Activated B cell treated with CpG ODN at 0.5 μM for 24 hours (primary cell): ENCODE measurements around the gene UBE2I. TPM values are rescaled to one million over a fixed set of nuclear protein-coding genes. Genes with fewer than 3 reads are reported as not detected.

Source experiments
- ATAC-seq: fragments of 200-7000 bp; cut with Tn5 transposase; one replicate; pipeline ENCODE4 v1.10.0; 2021; ENCODE audit warnings: low read depth, mild to moderate bottlenecking, moderate library complexity
- CTCF ChIA-PET: fragments of 350-600 bp; sonication (Branson Sonifier 250); formaldehyde crosslinking; loops from one replicate; lab custom pipeline; 2021; ENCODE audit warnings: antibody characterized with exemption; lab: Charles Lee
- POLR2A ChIA-PET: fragments of 350-600 bp; sonication (Branson Sonifier 250); formaldehyde crosslinking; loops from one replicate; lab custom pipeline; 2021; ENCODE audit warnings: antibody characterized with exemption; lab: Charles Lee
- DNase-seq: peaks from one replicate; pipeline ENCODE4 v3.0.0; 2022
- H3K27ac Mint-ChIP-seq: one replicate; pipeline ENCODE4 v1.8.0; 2020; ENCODE audit warnings: mixed read lengths
- H3K27me3 Mint-ChIP-seq: one replicate; pipeline ENCODE4 v1.8.0; 2021; ENCODE audit warnings: mixed read lengths
- H3K36me3 Mint-ChIP-seq: one replicate; pipeline ENCODE4 v1.8.0; 2021; ENCODE audit warnings: low read depth, mixed read lengths
- H3K4me1 Mint-ChIP-seq: one replicate; pipeline ENCODE4 v1.8.0; 2021; ENCODE audit warnings: mixed read lengths
- H3K4me3 Mint-ChIP-seq: one replicate; pipeline ENCODE4 v1.8.0; 2020; ENCODE audit warnings: mild to moderate bottlenecking, mixed read lengths
- H3K9me3 Mint-ChIP-seq: one replicate; pipeline ENCODE4 v1.8.0; 2020; ENCODE audit warnings: mixed read lengths
- intact Hi-C: fragments of 100-400 bp; cut with micrococcal nuclease; formaldehyde crosslinking; loops from one replicate; pipeline ENCODE4 v1.15.1; 2024
- total RNA-seq: library from RNA; stranded (reverse); gene quantifications from 2 replicates; pipeline ENCODE4 v1.2.3, GENCODE V29; 2022
- TF ChIP-seq, protein P1 (sequence below): fragments of 200-600 bp; IDR thresholded peaks from one replicate; pipeline ENCODE4 v1.8.0; 2022; ENCODE audit warnings: antibody characterized with exemption, mild to moderate bottlenecking

The UBE2I gene
- total RNA-seq, 1 donor from 2014 or later: 240 TPM

DNA sequence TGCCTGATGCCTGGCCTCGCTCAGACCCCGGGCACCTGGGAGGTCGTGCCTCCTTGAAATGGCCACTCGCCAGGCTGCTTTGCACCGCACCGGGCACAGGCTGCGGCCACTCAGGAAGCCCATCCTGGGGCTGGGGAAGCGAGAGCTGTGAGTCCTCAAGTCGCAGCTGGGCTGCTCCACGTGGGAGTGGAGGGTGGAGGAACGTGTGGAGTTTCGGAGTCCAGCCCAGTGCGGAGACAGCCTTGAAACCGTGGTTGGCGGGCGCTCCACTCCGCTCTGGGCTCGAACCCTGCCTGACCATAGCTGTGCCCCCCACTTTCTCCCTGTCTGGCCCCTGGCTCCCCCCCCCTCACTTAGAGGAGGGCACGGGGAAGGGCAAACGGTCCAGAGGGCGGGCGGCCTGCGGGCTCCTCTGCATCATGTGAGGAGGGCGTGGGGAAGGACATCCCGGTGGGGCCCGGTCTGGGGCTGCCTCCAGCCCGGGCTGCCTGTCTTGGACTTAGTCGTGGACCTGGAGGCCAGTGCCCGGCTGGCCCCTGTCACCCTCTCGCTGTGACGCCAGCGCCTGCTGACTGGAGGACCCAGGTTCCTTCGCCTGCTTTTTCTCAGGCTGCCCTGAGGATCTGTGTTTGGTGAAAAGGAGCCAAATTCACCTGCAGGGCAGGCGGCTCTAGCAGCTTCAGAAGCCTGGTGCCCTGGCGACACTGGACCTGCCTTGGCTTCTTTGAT lies 2.5 kb downstream of the UBE2I start:
- Mint-ChIP-seq H3K4me1 (peaks cover 46% of the 10 kb centered on the region), H3K4me3 (peak overlapping the region; percentile 98), H3K36me3 (peaks cover 50% of the 10 kb centered on the region), H3K27me3 (no peaks in the 10 kb centered on the region), H3K27ac (no peak overlapping the region), H3K9me3 (no peaks in the 10 kb centered on the region)
- intact Hi-C loops: loop anchor here (2.0 kb wide), 1 partner anchor 15 kb away; no protein-coding TSS in a partner anchor
- no peak for DNase-seq
- ChIA-PET POLR2A (interaction anchor here (1.0 to 2.6 kb wide), 2 partner anchors 31 to 653 kb away, joined by 4 to 18 read pairs; partner anchors contain the start of gene RPS2), CTCF (interaction anchor here (1.5 kb wide), 1 partner anchor 20 kb away, joined by 4 read pairs; no protein-coding TSS in a partner anchor)
- TF ChIP-seq, protein P1, sequence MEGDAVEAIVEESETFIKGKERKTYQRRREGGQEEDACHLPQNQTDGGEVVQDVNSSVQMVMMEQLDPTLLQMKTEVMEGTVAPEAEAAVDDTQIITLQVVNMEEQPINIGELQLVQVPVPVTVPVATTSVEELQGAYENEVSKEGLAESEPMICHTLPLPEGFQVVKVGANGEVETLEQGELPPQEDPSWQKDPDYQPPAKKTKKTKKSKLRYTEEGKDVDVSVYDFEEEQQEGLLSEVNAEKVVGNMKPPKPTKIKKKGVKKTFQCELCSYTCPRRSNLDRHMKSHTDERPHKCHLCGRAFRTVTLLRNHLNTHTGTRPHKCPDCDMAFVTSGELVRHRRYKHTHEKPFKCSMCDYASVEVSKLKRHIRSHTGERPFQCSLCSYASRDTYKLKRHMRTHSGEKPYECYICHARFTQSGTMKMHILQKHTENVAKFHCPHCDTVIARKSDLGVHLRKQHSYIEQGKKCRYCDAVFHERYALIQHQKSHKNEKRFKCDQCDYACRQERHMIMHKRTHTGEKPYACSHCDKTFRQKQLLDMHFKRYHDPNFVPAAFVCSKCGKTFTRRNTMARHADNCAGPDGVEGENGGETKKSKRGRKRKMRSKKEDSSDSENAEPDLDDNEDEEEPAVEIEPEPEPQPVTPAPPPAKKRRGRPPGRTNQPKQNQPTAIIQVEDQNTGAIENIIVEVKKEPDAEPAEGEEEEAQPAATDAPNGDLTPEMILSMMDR: no peak
- ATAC-seq: no peak

DNA sequence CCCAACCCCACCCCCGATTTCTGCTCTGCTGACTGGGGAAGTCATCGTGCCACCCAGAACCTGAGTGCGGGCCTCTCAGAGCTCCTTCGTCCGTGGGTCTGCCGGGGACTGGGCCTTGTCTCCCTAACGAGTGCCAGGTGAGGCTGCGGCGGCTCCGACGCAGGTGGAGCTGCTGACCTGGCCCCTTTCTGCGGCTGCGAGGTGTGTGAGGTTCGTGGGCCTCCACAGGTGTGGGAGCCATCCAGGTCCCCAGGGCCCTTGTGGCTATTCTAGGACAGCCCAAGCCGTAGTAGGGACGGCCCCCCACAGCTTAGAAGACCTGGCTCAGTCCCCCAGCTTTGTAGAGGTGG lies 3.0 kb downstream of the UBE2I start:
- intact Hi-C loops: no loop called here
- ChIA-PET CTCF (no interaction called here), POLR2A (interaction anchor here (1.0 to 2.6 kb wide), 2 partner anchors 30 to 652 kb away, joined by 4 to 18 read pairs; partner anchors contain the start of gene RPS2)
- H3K4me3 Mint-ChIP-seq: peak overlapping the region; percentile 19
- H3K36me3 Mint-ChIP-seq: peaks cover 55% of the 10 kb centered on the region
- no peaks in the 10 kb centered on the region for H3K9me3 Mint-ChIP-seq
- DNase-seq (no peak), ATAC-seq (no peak)
- peaks cover 46% of the 10 kb centered on the region for H3K4me1 Mint-ChIP-seq
- peak overlapping the region; percentile 50 for H3K27ac Mint-ChIP-seq
- H3K27me3 Mint-ChIP-seq: no peaks in the 10 kb centered on the region
- TF ChIP-seq, protein P1: no peak

DNA sequence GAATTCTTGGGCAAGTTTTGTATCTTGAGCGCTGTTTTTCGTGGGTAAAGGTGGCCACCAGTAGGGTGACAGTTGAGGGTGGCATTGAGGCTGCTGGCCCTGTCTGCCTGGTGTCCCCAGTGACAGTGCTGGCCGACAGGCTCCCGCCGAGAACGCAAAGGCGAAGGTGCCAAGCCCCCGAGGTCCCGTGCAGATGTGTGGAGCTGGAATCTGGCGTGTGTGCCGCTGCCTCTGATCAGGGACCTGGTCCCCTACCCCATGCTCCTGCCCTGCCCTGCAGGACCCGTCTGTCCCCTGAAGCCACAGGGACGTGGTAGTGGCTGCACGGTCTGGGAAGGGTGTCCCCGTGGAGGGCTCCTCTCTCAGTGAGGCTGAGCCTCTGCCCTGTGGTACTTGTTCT lies 3.5 kb downstream of the UBE2I start:
- peaks cover 60% of the 10 kb centered on the region for H3K36me3 Mint-ChIP-seq
- intact Hi-C loops: no loop called here
- no peaks in the 10 kb centered on the region for H3K9me3 Mint-ChIP-seq
- no peaks in the 10 kb centered on the region for H3K27me3 Mint-ChIP-seq
- ChIA-PET CTCF (no interaction called here), POLR2A (interaction anchor here (0.6 to 2.6 kb wide), 4 partner anchors 30 to 652 kb away, joined by 3 to 18 read pairs (median 7); partner anchors contain the start of gene RPS2)
- peak overlapping the region; percentile 50 for H3K27ac Mint-ChIP-seq
- TF ChIP-seq, protein P1: no peak
- DNase-seq (no peak), ATAC-seq (no peak)
- H3K4me1 Mint-ChIP-seq: peaks cover 43% of the 10 kb centered on the region
- H3K4me3 Mint-ChIP-seq: peak overlapping the region; percentile 19

DNA sequence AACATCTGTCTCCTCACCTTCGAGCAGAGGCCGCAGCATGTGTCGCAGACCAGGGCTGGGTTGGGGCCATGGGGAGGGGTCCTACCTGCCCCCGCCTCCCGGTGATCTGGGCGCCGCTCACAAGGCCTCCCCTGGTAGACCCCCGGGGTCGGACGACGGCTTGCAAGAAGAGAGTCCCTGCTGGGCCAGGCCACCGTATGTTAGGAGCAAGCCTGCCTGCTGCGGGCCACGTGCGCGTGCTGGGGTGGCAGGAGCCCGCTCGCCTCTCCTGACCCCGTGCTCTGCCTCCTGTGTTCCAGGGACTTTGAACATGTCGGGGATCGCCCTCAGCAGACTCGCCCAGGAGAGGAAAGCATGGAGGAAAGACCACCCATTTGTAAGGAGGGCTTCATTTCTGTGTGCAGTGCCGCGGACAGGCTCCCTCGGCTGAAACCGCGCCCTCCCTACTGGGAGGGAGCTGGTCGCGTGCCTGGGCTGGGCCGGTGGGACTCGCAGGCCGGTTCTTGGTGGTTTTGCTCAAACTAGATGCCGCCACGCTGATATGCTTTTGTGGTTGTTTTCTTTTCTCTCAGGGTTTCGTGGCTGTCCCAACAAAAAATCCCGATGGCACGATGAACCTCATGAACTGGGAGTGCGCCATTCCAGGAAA lies 4.4 kb downstream of the UBE2I start:
- H3K36me3 Mint-ChIP-seq: peaks cover 69% of the 10 kb centered on the region
- CTCF ChIA-PET: no interaction called here
- TF ChIP-seq, protein P1: no peak

More for the DNA sequence above, 4.4 kb downstream of the UBE2I start:
- DNase-seq: no peak
- ATAC-seq: no peak
- intact Hi-C loops: no loop called here
- Mint-ChIP-seq H3K27ac (no peak overlapping the region), H3K4me1 (peaks cover 39% of the 10 kb centered on the region), H3K4me3 (no peak overlapping the region), H3K9me3 (no peaks in the 10 kb centered on the region), H3K27me3 (no peaks in the 10 kb centered on the region)
- POLR2A ChIA-PET: no interaction called here
